ENCODE measurements around the gene BRME1. TPM values are rescaled to one million over a fixed set of nuclear protein-coding genes. Genes with fewer than 3 reads are reported as not detected.

BRME1 gene
- total RNA-seq, 1 donor from 2014 or later, result 2.0 TPM

DNA sequence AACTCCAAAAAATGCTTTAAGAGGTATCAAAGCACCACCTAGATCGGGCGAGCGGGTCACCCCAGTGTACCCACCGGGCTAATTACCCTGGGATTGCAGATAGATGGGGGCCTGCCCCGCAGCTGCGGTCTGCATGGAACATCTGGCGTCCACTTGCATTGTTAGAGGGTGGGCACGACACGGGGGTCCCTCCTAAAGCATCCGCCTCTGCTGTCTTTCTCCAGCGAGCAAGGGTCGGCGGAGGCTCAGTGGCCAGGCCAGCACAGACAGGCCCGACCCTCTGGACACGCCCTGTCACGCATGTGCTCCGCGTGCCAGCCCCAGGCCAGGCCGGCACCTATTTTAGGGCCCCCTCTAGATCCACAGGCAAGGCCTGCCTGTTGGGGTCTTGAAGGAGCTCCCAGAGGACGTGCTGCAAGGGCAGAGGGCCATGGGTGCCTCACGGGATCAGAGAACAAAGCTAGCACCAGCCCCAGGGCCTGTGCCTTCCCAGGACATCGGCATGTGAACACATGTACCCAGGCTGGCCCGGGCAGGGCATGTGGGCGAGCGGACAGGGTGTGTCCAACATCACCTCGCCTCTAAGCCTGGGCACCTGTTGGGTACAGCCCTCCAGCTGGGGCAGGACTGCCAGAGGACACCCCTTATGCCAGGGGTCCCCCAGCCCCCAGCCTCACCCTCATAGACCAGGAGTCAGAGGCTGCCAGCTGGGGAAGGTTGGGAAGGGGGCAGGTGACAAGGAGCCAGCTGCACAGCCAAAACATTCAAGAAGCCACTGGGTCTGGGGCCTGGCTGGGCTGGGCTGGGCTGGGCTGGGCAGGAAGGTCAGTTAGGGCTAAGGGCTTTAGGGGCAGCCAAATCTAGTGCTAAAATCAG lies 64.6 kb downstream of the BRME1 start:
- peaks cover 75% of the 10 kb centered on the region for H3K4me1 ChIP-seq
- ATAC-seq (peak; percentile 3 to 18), DNase-seq (peak; percentile 84)
- H3K27me3 ChIP-seq (ENCODE audit: low read depth), result no peaks in the 10 kb centered on the region
- TF ChIP-seq, protein P1, sequence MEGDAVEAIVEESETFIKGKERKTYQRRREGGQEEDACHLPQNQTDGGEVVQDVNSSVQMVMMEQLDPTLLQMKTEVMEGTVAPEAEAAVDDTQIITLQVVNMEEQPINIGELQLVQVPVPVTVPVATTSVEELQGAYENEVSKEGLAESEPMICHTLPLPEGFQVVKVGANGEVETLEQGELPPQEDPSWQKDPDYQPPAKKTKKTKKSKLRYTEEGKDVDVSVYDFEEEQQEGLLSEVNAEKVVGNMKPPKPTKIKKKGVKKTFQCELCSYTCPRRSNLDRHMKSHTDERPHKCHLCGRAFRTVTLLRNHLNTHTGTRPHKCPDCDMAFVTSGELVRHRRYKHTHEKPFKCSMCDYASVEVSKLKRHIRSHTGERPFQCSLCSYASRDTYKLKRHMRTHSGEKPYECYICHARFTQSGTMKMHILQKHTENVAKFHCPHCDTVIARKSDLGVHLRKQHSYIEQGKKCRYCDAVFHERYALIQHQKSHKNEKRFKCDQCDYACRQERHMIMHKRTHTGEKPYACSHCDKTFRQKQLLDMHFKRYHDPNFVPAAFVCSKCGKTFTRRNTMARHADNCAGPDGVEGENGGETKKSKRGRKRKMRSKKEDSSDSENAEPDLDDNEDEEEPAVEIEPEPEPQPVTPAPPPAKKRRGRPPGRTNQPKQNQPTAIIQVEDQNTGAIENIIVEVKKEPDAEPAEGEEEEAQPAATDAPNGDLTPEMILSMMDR (IDR thresholded peaks at IDR 0.05), result no peak
- H3K4me3 ChIP-seq, result peak overlapping the region; percentile 83
- intact Hi-C loops (cut with DNase I), result no loop called here
- H3K36me3 ChIP-seq, result peaks cover 10% of the 10 kb centered on the region
- no peaks in the 10 kb centered on the region for H3K9me3 ChIP-seq
- H3K27ac ChIP-seq, result peak overlapping the region; percentile 100

GRCh38 chr19:13840305-13841085 lies 65.4 kb downstream of the BRME1 start:
- TF ChIP-seq, protein P1 (IDR thresholded peaks at IDR 0.05), result no peak
- peak overlapping the region; percentile 100 for H3K27ac ChIP-seq
- DNase-seq (peak; percentile 81), ATAC-seq (peak; percentile 21 to 24)
- H3K4me3 ChIP-seq, result peak overlapping the region; percentile 83
- H3K4me1 ChIP-seq, result peaks cover 77% of the 10 kb centered on the region
- H3K27me3 ChIP-seq (ENCODE audit: low read depth), result no peaks in the 10 kb centered on the region
- intact Hi-C loops (cut with DNase I), result no loop called here
- H3K36me3 ChIP-seq, result peaks cover 18% of the 10 kb centered on the region
- no peaks in the 10 kb centered on the region for H3K9me3 ChIP-seq

DNA sequence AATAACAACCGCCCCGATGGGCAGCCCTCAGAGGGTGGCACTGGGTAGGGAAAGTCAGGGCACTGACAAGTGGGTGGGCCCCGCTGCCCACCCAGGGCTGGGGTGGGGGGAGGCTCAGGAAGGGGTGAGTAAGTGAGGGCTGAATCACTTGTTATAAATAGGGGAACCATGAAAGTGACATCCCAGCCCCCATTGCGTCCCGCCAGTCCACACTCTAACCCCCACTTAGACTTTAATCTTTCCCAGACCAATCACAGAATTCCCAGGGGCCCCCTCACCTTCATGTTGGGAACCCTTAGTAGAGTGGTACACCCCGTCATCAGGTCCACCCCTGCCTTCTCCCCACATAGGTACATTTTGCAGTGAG lies 66.0 kb downstream of the BRME1 start:
- Histone ChIP-seq H3K36me3 (peaks cover 24% of the 10 kb centered on the region), H3K9me3 (no peaks in the 10 kb centered on the region), H3K27me3 (ENCODE audit: low read depth) (no peaks in the 10 kb centered on the region), H3K4me3 (peak overlapping the region; percentile 83), H3K27ac (peak overlapping the region; percentile 100), H3K4me1 (peaks cover 82% of the 10 kb centered on the region)
- ATAC-seq (no peak), DNase-seq (no peak)
- intact Hi-C loops (cut with DNase I), result no loop called here
- TF ChIP-seq, protein P1 (IDR thresholded peaks at IDR 0.05), result no peak

DNA sequence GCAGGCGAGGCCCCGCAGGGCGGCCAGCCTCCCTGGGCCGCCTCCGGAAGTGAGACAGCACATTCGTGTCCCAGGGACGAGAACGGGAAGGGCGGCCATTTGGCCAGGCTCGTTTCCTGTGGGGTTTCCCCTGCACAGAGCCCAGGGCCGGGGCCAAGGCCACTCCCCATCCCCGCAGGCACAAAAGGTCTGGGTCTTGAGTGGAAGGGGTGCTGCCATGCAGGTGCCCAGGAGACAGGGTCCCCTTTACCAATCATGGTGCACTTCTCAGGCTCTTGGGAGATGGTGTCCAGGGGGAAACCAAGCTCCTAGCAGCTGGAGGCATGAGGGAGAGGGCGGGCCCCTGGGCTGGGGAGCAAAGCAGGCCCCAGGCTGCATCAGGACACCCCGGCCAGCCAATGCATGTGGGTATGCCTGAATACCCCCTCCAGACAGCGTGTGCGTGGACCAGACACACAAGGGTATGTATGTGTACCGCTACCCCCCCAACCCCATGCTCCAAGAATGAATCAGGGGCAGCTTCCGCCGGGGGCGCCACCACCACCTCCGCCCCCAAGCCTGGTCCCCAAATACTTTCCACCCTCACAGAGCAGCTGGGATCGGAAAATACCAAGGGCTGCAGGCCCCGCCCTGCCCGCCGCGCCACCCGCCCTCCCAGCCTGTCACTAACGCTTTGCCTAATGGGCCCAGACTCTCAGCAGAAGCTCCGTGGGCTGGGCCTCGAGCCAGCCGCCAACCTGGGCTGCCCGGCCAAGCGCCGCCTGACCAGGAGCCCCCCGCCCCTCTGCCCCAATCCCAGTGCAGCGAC lies 66.6 kb downstream of the BRME1 start:
- peak; percentile 34 to 61 for ATAC-seq
- H3K36me3 ChIP-seq, result peaks cover 30% of the 10 kb centered on the region
- H3K4me3 ChIP-seq, result peak overlapping the region; percentile 83
- peak; percentile 94 for DNase-seq
- H3K27ac ChIP-seq, result peak overlapping the region; percentile 100
- H3K27me3 ChIP-seq (ENCODE audit: low read depth), result no peaks in the 10 kb centered on the region
- TF ChIP-seq, protein P1 (IDR thresholded peaks at IDR 0.05), result peak; percentile 28
- intact Hi-C loops (cut with DNase I), result no loop called here
- H3K9me3 ChIP-seq, result no peaks in the 10 kb centered on the region
- H3K4me1 ChIP-seq, result peaks cover 83% of the 10 kb centered on the region
